Uterus (tissue), 4 donors: ENCODE results near the gene ANGEL1. TPM values are rescaled to one million over a fixed set of nuclear protein-coding genes. Genes with fewer than 3 reads are reported as not detected.

Experiments
- DNase-seq, 2 donors: peaks; one replicate each; pipeline ENCODE4 v3.0.0-alpha.2; 2019 to 2020
- H3K27ac ChIP-seq, 2 donors: fragments of 200-600 bp; sonication (generic); 1 replicate in 1 of 2; 2 replicates in 1 of 2; pipeline ENCODE4 v1.5.1; 2016 to 2018
- H3K27me3 ChIP-seq, 2 donors: fragments of 200-600 bp; sonication (generic); one replicate each; pipeline ENCODE4 v1.5.1; 2018 to 2019; ENCODE audit warnings: control low read depth in 1 of 2
- H3K36me3 ChIP-seq, 2 donors: fragments of 200-600 bp; sonication (generic); one replicate each; pipeline ENCODE4 v1.5.1; 2019; ENCODE audit warnings: control low read depth in 1 of 2
- H3K4me1 ChIP-seq, 2 donors: fragments of 200-600 bp; sonication (generic); one replicate each; pipeline ENCODE4 v1.5.1; 2018 to 2019; ENCODE audit warnings: control low read depth in 1 of 2
- H3K4me3 ChIP-seq, 2 donors: fragments of 200-600 bp; sonication (generic); 1 replicate in 1 of 2; 2 replicates in 1 of 2; pipeline ENCODE4 v1.5.1; 2018 to 2019; ENCODE audit warnings: mild to moderate bottlenecking in 1 of 2
- H3K9me3 ChIP-seq, 2 donors: fragments of 200-600 bp; sonication (generic); one replicate each; pipeline ENCODE4 v1.5.1; 2019; ENCODE audit warnings: control low read depth in 1 of 2
- POLR2A ChIP-seq, 2 donors: fragments of 450-650 bp; IDR thresholded peaks; one replicate each; pipeline ENCODE4 v1.6.1; 2016; ENCODE audit warnings: antibody characterized with exemption in 2 of 2, mild to moderate bottlenecking in 1 of 2, moderate library complexity in 1 of 2
- intact Hi-C: fragments of 100-400 bp; cut with DNase I; formaldehyde crosslinking; loops from one replicate; pipeline ENCODE4 v1.15.1; 2023; ENCODE audit warnings: low total_unique reads
- total RNA-seq, 4 donors: library from RNA; depleted of rRNA in 3 of 4; stranded (reverse); fragments of >200 nt in 3 of 4; gene quantifications; one replicate each; pipeline versions ENCODE4 v1.1.0 to v1.2.4, GENCODE V29; 2014 to 2023
- TF ChIP-seq, protein P1 (sequence below), 4 experiments: fragments of 200-600 bp in 2 of 4; fragments of 450-650 bp in 2 of 4; sonication (generic) in 2 of 4; IDR thresholded peaks; one replicate each; pipeline ENCODE4 v1.5.1; 2016 to 2019; ENCODE audit warnings: antibody characterized with exemption in 4 of 4, mild to moderate bottlenecking in 2 of 4, moderate library complexity in 1 of 4
- donor health status: DM: yes; HTN: yes; CAD: no.

ANGEL1 gene, protein sequence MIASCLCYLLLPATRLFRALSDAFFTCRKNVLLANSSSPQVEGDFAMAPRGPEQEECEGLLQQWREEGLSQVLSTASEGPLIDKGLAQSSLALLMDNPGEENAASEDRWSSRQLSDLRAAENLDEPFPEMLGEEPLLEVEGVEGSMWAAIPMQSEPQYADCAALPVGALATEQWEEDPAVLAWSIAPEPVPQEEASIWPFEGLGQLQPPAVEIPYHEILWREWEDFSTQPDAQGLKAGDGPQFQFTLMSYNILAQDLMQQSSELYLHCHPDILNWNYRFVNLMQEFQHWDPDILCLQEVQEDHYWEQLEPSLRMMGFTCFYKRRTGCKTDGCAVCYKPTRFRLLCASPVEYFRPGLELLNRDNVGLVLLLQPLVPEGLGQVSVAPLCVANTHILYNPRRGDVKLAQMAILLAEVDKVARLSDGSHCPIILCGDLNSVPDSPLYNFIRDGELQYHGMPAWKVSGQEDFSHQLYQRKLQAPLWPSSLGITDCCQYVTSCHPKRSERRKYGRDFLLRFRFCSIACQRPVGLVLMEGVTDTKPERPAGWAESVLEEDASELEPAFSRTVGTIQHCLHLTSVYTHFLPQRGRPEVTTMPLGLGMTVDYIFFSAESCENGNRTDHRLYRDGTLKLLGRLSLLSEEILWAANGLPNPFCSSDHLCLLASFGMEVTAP
- total RNA-seq, result 10 to 100 TPM in 2 of 4 donors, 1 to 10 TPM in 2; 4.1 to 24.4 (median 10.5) TPM

DNA sequence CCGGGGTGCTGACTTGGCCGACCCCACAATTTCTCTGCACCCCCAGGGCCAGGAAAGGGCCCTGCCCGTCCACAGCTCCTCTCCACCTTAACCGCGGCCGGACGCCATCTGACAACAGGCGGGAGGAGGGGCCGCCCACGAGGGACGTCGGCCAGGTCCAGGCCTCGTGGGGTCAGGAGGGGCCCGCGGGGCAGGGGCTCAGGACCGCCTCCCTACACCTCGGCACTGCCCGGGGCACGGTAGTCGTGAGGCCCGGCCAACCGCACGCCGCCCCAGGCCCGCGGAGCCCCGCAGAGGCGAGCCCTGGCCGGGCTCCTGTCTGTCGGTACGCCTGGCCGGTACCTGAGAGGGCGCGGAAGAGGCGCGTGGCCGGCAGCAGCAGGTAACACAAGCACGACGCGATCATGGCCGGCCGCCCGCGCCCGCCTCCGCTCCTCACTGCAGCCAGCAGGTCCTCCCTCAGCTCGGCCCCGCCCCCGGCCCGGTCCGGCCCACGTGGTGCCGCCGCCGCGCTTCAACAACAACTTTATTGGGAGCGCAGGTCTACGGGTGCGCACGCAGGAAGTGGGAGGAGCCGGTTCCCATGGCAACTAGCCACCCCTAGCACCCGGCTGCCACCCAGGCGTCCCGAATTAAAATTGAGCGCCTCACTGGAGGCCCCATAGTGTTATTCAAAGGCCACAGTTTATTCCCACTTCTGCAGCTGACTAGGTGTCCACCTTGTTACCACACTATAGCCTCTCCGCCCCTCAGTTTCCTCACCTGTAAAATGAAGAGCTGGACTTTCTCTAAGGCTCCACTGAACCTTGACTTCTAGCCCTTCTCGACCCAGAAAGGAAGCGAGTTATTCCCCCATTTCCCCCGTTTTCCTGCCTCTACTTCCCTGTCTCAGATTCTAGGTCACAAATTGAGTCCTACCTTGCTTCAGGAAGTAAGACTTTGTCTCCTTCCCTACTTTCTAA is at the start of gene ANGEL1:
Gene ANGEL1, minus strand, starts transcription at position 461 of the 962 bp plus-strand sequence. Its CDS starts 55 bp downstream, at position 406.
- TF ChIP-seq POLR2A (IDR thresholded peaks at IDR 0.05), result peak; percentile 88 to 89
- TF ChIP-seq, protein P1, sequence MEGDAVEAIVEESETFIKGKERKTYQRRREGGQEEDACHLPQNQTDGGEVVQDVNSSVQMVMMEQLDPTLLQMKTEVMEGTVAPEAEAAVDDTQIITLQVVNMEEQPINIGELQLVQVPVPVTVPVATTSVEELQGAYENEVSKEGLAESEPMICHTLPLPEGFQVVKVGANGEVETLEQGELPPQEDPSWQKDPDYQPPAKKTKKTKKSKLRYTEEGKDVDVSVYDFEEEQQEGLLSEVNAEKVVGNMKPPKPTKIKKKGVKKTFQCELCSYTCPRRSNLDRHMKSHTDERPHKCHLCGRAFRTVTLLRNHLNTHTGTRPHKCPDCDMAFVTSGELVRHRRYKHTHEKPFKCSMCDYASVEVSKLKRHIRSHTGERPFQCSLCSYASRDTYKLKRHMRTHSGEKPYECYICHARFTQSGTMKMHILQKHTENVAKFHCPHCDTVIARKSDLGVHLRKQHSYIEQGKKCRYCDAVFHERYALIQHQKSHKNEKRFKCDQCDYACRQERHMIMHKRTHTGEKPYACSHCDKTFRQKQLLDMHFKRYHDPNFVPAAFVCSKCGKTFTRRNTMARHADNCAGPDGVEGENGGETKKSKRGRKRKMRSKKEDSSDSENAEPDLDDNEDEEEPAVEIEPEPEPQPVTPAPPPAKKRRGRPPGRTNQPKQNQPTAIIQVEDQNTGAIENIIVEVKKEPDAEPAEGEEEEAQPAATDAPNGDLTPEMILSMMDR (IDR thresholded peaks at IDR 0.05), result peak in 1 of 4 experiments; percentile 40
- H3K4me3 ChIP-seq, result peak within 1 kb of the TSS; percentile 49 to 79
- no peaks in the 10 kb centered on the region for H3K27me3 ChIP-seq
- intact Hi-C loops, result no loop called here
- H3K9me3 ChIP-seq, result no peaks in the 10 kb centered on the region
- peaks cover 0 to 5% of the 10 kb centered on the region in 2 donors for H3K4me1 ChIP-seq
- H3K27ac ChIP-seq, result peak within 1 kb of the TSS; percentile 81 to 83
- no peaks in the 10 kb centered on the region for H3K36me3 ChIP-seq
- DNase-seq, result peak; percentile 95 to 96

DNA sequence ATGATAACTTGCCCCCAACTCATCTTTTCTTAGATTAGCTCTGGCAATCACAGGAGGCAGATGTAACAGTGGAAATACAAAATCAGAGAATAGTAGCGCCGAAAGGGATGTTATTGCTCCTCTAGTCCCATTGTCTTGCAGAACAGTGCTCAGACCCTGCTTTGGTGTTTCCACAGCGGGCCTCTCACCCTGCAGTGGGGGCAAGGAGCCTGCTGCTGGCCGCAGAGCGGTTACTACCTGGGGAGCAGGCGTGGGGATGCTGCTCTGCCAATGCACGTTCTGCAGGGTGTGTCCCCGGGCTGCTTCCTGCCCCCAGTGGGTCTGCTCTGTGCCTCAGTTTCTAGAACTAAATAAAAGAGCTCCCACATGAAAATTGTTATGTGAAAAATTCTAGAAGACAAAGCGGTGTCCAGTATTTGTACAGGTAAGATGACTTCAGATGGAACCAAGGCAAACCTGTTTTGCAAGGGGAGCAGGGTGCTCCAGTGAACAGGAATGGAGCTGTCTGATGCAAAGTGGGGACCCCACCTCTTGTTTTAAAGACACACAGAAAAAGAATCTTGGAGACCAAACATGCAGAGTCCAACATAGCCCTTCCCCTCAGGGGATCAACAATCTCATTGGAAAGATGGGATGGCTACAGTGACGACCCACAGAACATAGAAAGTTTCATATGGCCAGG is 49.0 kb upstream of the ANGEL1 start:
- Histone ChIP-seq H3K36me3 (no peaks in the 10 kb centered on the region), H3K9me3 (no peaks in the 10 kb centered on the region), H3K4me1 (no peaks in the 10 kb centered on the region), H3K27me3 (no peaks in the 10 kb centered on the region), H3K27ac (no peak overlapping the region), H3K4me3 (no peak overlapping the region)
- DNase-seq, result no peak
- TF ChIP-seq, protein P1 (IDR thresholded peaks at IDR 0.05), result no peak
- TF ChIP-seq POLR2A (IDR thresholded peaks at IDR 0.05), result no peak
- intact Hi-C loops, result no loop called here

DNA sequence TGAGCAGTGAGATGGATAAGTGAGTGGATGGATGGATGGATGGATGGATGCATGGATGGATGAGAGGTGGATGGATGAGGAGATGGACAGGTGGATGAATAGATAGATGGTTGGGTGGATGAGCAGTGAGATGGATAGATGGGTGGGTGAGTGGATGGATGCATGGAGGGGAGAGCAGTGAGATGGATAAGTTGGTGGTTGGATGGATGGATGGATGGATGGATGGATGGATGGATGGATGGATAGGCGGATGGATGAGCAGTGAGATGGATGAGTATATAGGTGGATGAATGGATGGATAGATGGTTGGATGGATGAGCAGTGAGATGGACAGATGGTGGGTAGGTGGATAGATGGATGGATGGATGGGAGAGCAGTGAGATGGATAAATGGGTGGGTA is 44.1 kb upstream of the ANGEL1 start:
- no peak for TF ChIP-seq POLR2A (IDR thresholded peaks at IDR 0.05)
- TF ChIP-seq, protein P1 (IDR thresholded peaks at IDR 0.05), result no peak
- H3K4me1 ChIP-seq, result no peaks in the 10 kb centered on the region
- no peaks in the 10 kb centered on the region for H3K9me3 ChIP-seq
- H3K4me3 ChIP-seq, result no peak overlapping the region
- H3K27me3 ChIP-seq, result no peaks in the 10 kb centered on the region
- intact Hi-C loops, result no loop called here
- DNase-seq, result no peak
- H3K36me3 ChIP-seq, result no peaks in the 10 kb centered on the region
- H3K27ac ChIP-seq, result no peak overlapping the region

DNA sequence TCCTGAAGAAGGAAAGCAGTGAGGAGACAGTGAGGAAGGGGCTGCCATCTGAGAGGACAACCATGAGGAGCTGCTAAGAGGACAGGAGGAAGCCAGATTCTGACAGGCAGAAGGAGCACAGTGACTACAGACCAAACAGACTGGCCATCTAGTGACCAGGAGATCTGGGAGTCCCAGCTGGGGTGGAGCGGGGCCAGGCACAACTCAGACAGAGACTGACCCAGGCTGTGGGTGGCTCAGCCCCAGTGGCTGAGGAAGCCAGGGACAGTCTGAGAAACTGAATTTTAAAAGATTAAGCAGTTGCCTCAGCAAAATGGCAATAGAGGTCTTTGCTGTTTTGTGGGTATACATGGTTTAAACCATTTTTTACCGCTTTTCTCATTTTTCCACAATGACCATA is 42.4 kb upstream of the ANGEL1 start:
- H3K4me1 ChIP-seq, result no peaks in the 10 kb centered on the region
- TF ChIP-seq POLR2A (IDR thresholded peaks at IDR 0.05), result no peak
- TF ChIP-seq, protein P1 (IDR thresholded peaks at IDR 0.05), result no peak
- H3K9me3 ChIP-seq, result no peaks in the 10 kb centered on the region
- H3K27me3 ChIP-seq, result no peaks in the 10 kb centered on the region
- H3K4me3 ChIP-seq, result no peak overlapping the region
- intact Hi-C loops, result no loop called here
- H3K27ac ChIP-seq, result no peak overlapping the region
- no peaks in the 10 kb centered on the region for H3K36me3 ChIP-seq
- no peak for DNase-seq
